Neural progenitor cell (in vitro differentiated cells): ENCODE results near the gene GDF11.

Experiments used
- EZH2 ChIP-seq: fragments of 200-600 bp; sonication (generic); IDR thresholded peaks from 2 replicates; pipeline ENCODE4 v1.6.1; 2017; ENCODE audit warnings: antibody characterized with exemption, mild to moderate bottlenecking, moderate library complexity
- EZH2phosphoT487 ChIP-seq: fragments of 200-600 bp; sonication (generic); IDR thresholded peaks from 2 replicates; pipeline ENCODE4 v1.6.1; 2017; ENCODE audit warnings: antibody characterized with exemption
- TF ChIP-seq, protein P1 (sequence below): fragments of 200-600 bp; sonication (generic); IDR thresholded peaks from 2 replicates; pipeline ENCODE4 v1.5.1; 2017; ENCODE audit warnings: antibody characterized with exemption, mild to moderate bottlenecking

DNA sequence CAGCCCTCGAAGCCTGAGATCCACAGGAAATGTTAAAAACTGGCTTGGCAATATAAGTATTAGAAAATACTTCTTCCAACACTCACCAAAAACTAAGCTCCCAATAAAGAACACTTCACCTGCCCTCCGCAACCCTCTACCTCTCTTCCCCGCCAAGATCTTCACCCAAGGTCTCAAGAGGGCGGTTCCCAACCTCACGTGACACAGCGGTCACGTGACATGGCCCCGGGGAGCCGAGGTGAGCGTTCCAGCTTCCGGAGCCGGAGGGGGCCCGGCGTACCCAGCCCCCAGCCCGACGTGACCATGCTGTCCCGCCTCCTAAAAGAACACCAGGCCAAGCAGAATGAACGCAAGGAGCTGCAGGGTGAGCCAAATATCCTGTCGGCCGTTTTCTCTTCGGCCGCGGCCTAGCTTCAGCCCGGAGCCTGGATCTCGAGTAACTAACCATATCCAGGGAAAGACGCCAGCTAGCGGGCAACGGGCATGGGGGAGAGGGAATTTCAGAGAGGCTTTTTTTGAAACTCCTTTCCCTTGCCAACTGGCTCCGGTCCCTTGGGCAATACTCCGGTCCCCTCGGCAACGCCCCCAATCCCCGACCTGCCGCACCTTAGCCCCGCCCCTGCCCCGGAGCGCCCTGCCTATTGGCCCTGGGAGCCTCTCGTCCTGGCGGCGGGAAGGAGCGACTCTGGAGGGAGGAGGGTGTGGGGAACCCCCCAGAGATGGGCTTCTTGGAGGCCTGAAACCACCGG is 26.9 kb upstream of the GDF11 start, which contains the start of gene BLOC1S1:
- TF ChIP-seq, protein P1, sequence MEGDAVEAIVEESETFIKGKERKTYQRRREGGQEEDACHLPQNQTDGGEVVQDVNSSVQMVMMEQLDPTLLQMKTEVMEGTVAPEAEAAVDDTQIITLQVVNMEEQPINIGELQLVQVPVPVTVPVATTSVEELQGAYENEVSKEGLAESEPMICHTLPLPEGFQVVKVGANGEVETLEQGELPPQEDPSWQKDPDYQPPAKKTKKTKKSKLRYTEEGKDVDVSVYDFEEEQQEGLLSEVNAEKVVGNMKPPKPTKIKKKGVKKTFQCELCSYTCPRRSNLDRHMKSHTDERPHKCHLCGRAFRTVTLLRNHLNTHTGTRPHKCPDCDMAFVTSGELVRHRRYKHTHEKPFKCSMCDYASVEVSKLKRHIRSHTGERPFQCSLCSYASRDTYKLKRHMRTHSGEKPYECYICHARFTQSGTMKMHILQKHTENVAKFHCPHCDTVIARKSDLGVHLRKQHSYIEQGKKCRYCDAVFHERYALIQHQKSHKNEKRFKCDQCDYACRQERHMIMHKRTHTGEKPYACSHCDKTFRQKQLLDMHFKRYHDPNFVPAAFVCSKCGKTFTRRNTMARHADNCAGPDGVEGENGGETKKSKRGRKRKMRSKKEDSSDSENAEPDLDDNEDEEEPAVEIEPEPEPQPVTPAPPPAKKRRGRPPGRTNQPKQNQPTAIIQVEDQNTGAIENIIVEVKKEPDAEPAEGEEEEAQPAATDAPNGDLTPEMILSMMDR: no peak
- TF ChIP-seq EZH2: no peak
- no peak for TF ChIP-seq EZH2phosphoT487
